Lower leg skin (tissue), 3 donors: ENCODE results near the gene KCNMA1.

Source experiments
- POLR2A ChIP-seq, 2 donors: fragments of 450-650 bp; IDR thresholded peaks; one replicate each; pipeline ENCODE4 v1.6.1; 2016 to 2017; ENCODE audit warnings: antibody characterized with exemption in 2 of 2, mild to moderate bottlenecking in 1 of 2, moderate library complexity in 1 of 2
- TF ChIP-seq, protein P1 (sequence below), 3 donors: fragments of 450-650 bp; IDR thresholded peaks; one replicate each; pipeline ENCODE4 v1.5.1; 2016; ENCODE audit warnings: antibody characterized with exemption in 3 of 3, mild to moderate bottlenecking in 3 of 3, moderate library complexity in 2 of 3

DNA sequence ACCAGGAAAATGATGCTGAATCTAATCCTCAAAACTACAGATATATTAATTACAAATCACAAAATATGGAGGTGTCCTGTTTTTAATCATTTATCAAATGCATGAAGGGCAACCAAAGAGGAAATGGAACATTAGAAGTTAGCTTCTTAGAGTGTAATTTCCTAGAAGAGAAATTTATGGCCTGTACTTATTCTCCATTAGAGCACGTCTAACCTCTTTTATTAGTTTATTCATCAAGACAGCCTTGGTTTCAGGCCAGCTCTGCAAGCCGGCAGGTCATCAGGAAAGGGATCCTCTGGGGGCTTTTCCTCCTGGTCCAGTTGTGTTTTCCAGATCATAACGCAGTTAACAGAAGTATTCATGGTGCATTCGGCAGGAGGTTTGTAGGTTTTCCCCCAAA is 517.6 kb downstream of the KCNMA1 start:
- TF ChIP-seq POLR2A (IDR thresholded peaks at IDR 0.05) = no peak
- TF ChIP-seq, protein P1, sequence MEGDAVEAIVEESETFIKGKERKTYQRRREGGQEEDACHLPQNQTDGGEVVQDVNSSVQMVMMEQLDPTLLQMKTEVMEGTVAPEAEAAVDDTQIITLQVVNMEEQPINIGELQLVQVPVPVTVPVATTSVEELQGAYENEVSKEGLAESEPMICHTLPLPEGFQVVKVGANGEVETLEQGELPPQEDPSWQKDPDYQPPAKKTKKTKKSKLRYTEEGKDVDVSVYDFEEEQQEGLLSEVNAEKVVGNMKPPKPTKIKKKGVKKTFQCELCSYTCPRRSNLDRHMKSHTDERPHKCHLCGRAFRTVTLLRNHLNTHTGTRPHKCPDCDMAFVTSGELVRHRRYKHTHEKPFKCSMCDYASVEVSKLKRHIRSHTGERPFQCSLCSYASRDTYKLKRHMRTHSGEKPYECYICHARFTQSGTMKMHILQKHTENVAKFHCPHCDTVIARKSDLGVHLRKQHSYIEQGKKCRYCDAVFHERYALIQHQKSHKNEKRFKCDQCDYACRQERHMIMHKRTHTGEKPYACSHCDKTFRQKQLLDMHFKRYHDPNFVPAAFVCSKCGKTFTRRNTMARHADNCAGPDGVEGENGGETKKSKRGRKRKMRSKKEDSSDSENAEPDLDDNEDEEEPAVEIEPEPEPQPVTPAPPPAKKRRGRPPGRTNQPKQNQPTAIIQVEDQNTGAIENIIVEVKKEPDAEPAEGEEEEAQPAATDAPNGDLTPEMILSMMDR (IDR thresholded peaks at IDR 0.05) = no peak
